Mucosa of descending colon (tissue), 3 donors: ENCODE measurements around the gene TP53BP2. TPM values are rescaled to one million over a fixed set of nuclear protein-coding genes. Genes with fewer than 3 reads are reported as not detected.
"Not testable (repeated sequence)": the region's sequence is repeated elsewhere in the genome, so short reads cannot be mapped to it uniquely, and the experiment has no call there.

Experiments used
- ATAC-seq: fragments of 200-7000 bp; cut with Tn5 transposase; one replicate; pipeline ENCODE4 v1.9.1; 2020; ENCODE audit warnings: mild to moderate bottlenecking, moderate library complexity
- DNase-seq, 3 donors: peaks; one replicate each; pipeline ENCODE4 v3.0.0-alpha.2; 2020
- H3K36me3 ChIP-seq: fragments of 200-600 bp; one replicate; pipeline ENCODE4 v1.8.0; 2021; ENCODE audit warnings: low read depth, mild to moderate bottlenecking
- H3K4me1 ChIP-seq: fragments of 200-600 bp; one replicate; pipeline ENCODE4 v1.8.0; 2021; ENCODE audit warnings: low read depth, mild to moderate bottlenecking
- H3K4me3 ChIP-seq: fragments of 200-600 bp; one replicate; pipeline ENCODE4 v1.8.0; 2021; ENCODE audit warnings: mild to moderate bottlenecking
- H3K9me3 ChIP-seq: fragments of 200-600 bp; one replicate; pipeline ENCODE4 v1.8.0; 2021; ENCODE audit warnings: mild to moderate bottlenecking
- CTCF ChIP-seq: fragments of 200-600 bp; IDR thresholded peaks from one replicate; pipeline ENCODE4 v1.8.0; 2022; ENCODE audit warnings: antibody characterized with exemption, mild to moderate bottlenecking
- intact Hi-C, 2 donors: fragments of 100-400 bp; cut with DNase I in 1 of 2; cut with micrococcal nuclease in 1 of 2; formaldehyde crosslinking; loops; one replicate each; pipeline versions ENCODE4 v1.11.0 to v1.11.1; 2022; cut with DNase I, micrococcal nuclease
- total RNA-seq, 3 donors: library from RNA; stranded (reverse); fragmentation: NEBNext Ultra II Directional in 2 of 3; extraction: Animal tissue kit (Norgen Biotek cat#: 25700) in 2 of 3; gene quantifications; one replicate each; pipeline versions ENCODE4 v1.2.1 to v1.2.4, GENCODE V29; 2021 to 2023
- donor health status: DM: no; HTN: no; CAD: no; lungs with moderate emphysema.
- donor health status: DM: no; HTN: no; CAD: no.
- donor health status: DM: no; HTN: yes; CAD: no.

TP53BP2 gene
- total RNA-seq, 3 donors from 2014 or later = 30.6 to 34.5 (median 32.5) TPM

GRCh38 chr1:223739366-223740037 is 106.2 kb downstream of the TP53BP2 start:
- ATAC-seq (peak; percentile 82), DNase-seq (peak in 1 of 3 donors; percentile 78)
- intact Hi-C loops = no loop called here
- no peak overlapping the region for H3K4me3 ChIP-seq
- H3K36me3 ChIP-seq = no peaks in the 10 kb centered on the region
- TF ChIP-seq CTCF = no peak
- H3K4me1 ChIP-seq = peaks cover 34% of the 10 kb centered on the region
- no peaks in the 10 kb centered on the region for H3K9me3 ChIP-seq

- H3K9me3 ChIP-seq = no peaks in the 10 kb centered on the region
- H3K4me3 ChIP-seq = no peak overlapping the region
- no peaks in the 10 kb centered on the region for H3K36me3 ChIP-seq
- peak; percentile 76 for ATAC-seq
- TF ChIP-seq CTCF = no peak
- DNase-seq = peak in 2 of 3 donors; percentile 70 to 77
- peaks cover 39% of the 10 kb centered on the region for H3K4me1 ChIP-seq
- intact Hi-C loops = no loop called here
Observed at GRCh38 chr1:223738465-223739365, 107.0 kb downstream of the TP53BP2 start.

GRCh38 chr1:223737342-223737741 is 108.4 kb downstream of the TP53BP2 start:
- ATAC-seq (no peak), DNase-seq (no peak)
- Histone ChIP-seq H3K36me3 (no peaks in the 10 kb centered on the region), H3K9me3 (no peaks in the 10 kb centered on the region), H3K4me3 (no peak overlapping the region), H3K4me1 (peaks cover 49% of the 10 kb centered on the region)
- intact Hi-C loops = no loop called here
- TF ChIP-seq CTCF = no peak

GRCh38 chr1:223736638-223737037 is 109.1 kb downstream of the TP53BP2 start:
- H3K9me3 ChIP-seq, H3K4me3 ChIP-seq, H3K36me3 ChIP-seq, intact Hi-C loops, DNase-seq, ATAC-seq: not testable (repeated sequence)
- peaks cover 55% of the 10 kb centered on the region for H3K4me1 ChIP-seq

GRCh38 chr1:223733898-223734852 is 111.6 kb downstream of the TP53BP2 start:
- DNase-seq (peak in 1 of 3 donors; percentile 51), ATAC-seq (peak; percentile 55)
- no peaks in the 10 kb centered on the region for H3K36me3 ChIP-seq
- TF ChIP-seq CTCF = no peak
- no peak overlapping the region for H3K4me3 ChIP-seq
- H3K4me1 ChIP-seq = peaks cover 52% of the 10 kb centered on the region
- H3K9me3 ChIP-seq = no peaks in the 10 kb centered on the region
- intact Hi-C loops = no loop called here
